ENCODE results near the gene PRKG1. TPM values are rescaled to one million over a fixed set of nuclear protein-coding genes. Genes with fewer than 3 reads are reported as not detected.

Gene PRKG1
- total and polyA plus RNA-seq, 7 donors, result 4.5 to 49.0 (median 31.7) TPM

DNA sequence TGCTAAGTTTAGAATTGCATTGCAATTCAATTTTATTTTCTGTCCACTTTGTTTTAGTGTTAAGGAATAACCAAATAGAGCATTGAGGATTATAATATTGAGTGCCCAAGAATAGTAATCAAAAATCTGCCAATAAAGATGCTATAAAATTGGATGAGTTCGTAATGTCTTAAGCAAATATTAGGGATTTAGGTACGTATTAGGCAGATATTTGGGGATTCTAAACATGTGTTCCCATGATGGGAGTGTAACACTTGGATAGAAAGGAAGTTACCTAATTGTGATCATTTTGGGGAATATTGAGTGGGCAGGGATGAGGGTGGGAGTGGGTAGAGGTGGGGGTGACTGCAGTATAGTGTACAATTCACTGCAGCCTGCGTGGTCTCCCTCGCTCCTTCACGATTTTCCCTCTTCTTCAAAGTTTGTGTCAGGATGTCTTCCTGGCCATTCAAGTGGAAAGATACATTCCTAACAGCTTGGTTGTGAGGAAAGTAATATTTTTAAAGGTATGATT lies 1.3 kb upstream of the PRKG1 start:
- H3K4me3 ChIP-seq, result peak overlapping the region; percentile 85
- intact Hi-C loops (cut with DNase I), result loop anchor here (5.0 to 10.0 kb wide), 3 partner anchors 172 to 352 kb away; no protein-coding TSS in a partner anchor
- no peak for ATAC-seq
- peaks cover 0 to 3% (median 0%) of the 10 kb centered on the region in 3 donors for H3K27me3 ChIP-seq (ENCODE audit: insufficient read depth in 3 of 3, low read length in 2 of 3)
- H3K4me1 ChIP-seq, result peaks cover 14% of the 10 kb centered on the region
- no peaks in the 10 kb centered on the region for H3K36me3 ChIP-seq (ENCODE audit: insufficient read depth in 1 of 2, low read depth in 1 of 2)
- no peak overlapping the region for H3K27ac ChIP-seq
- 78 to 87% (median 82%) methylated on average over 5 of the region's 5 CpGs for WGBS, 3 donors
- H3K9me3 ChIP-seq, result no peaks in the 10 kb centered on the region
- no peak for DNase-seq
- TF ChIP-seq, protein P1, sequence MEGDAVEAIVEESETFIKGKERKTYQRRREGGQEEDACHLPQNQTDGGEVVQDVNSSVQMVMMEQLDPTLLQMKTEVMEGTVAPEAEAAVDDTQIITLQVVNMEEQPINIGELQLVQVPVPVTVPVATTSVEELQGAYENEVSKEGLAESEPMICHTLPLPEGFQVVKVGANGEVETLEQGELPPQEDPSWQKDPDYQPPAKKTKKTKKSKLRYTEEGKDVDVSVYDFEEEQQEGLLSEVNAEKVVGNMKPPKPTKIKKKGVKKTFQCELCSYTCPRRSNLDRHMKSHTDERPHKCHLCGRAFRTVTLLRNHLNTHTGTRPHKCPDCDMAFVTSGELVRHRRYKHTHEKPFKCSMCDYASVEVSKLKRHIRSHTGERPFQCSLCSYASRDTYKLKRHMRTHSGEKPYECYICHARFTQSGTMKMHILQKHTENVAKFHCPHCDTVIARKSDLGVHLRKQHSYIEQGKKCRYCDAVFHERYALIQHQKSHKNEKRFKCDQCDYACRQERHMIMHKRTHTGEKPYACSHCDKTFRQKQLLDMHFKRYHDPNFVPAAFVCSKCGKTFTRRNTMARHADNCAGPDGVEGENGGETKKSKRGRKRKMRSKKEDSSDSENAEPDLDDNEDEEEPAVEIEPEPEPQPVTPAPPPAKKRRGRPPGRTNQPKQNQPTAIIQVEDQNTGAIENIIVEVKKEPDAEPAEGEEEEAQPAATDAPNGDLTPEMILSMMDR (IDR thresholded peaks at IDR 0.05), result no peak

GRCh38 chr10:51073453-51074237 lies 642 bp upstream of the PRKG1 start:
- Histone ChIP-seq H3K9me3 (no peaks in the 10 kb centered on the region), H3K36me3 (ENCODE audit: insufficient read depth in 1 of 2, low read depth in 1 of 2) (no peaks in the 10 kb centered on the region), H3K4me3 (peak overlapping the region; percentile 85), H3K4me1 (peaks cover 14% of the 10 kb centered on the region), H3K27ac (peak overlapping the region; percentile 64), H3K27me3 (ENCODE audit: insufficient read depth in 3 of 3, low read length in 2 of 3) (peaks cover 0 to 3% (median 0%) of the 10 kb centered on the region in 3 donors)
- ATAC-seq, result peak; percentile 53 to 71 (median 65)
- TF ChIP-seq, protein P1 (IDR thresholded peaks at IDR 0.05), result no peak
- 3 to 5% (median 3%) methylated on average over 42 to 50 of the region's 50 CpGs for WGBS, 3 donors
- intact Hi-C loops (cut with DNase I), result loop anchor here (5.0 to 10.0 kb wide), 3 partner anchors 171 to 351 kb away; no protein-coding TSS in a partner anchor
- DNase-seq, result peak; percentile 17 to 59

DNA sequence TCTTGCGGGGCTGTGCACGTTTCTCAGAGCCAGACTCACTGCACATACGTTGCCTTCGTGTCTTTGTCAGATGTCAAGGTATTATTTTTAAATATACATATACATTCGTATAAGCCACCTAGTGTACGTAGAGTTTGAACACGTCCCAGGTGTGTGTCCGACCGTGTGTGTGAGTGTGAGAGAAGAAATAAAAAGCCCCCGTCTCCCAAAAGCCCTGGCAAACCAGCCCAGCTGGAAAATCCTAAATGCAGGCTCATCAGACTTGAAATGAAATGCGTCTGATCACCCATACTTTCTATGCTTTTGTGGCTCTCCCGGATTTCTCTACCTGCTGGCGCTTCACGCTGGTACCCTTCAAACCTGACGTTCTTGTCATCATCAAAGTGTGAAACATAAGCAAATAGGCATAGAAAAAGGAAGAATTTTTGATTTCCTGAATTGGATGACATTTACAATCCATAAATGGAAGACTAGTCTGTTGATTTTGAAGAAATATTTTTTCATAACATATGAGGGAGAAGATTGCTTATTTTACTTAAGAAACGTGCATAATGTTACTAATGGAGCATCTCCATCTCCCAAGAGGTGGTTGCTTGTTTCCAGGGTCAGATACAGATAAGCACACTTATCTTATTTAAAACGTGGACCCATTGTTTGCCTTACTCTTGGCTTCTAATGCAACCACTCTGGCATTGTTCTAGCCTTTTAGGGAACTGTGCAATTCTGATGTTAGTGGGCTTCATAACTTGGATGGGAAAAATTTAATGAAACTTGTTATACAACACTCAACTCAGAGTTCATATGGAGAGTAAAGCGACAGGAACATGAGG lies 971 bp downstream of the PRKG1 start:
- Histone ChIP-seq H3K27ac (peak overlapping the region; percentile 64), H3K4me1 (peaks cover 19% of the 10 kb centered on the region), H3K36me3 (ENCODE audit: insufficient read depth in 1 of 2, low read depth in 1 of 2) (no peaks in the 10 kb centered on the region), H3K27me3 (ENCODE audit: insufficient read depth in 3 of 3, low read length in 2 of 3) (peaks cover 0 to 3% (median 0%) of the 10 kb centered on the region in 3 donors), H3K9me3 (no peaks in the 10 kb centered on the region), H3K4me3 (peak overlapping the region; percentile 85)
- WGBS, 3 donors, result 20 to 31% (median 23%) methylated on average over 18 of the region's 18 CpGs
- no peak for DNase-seq
- no peak for ATAC-seq
- TF ChIP-seq, protein P1 (IDR thresholded peaks at IDR 0.05), result no peak
- intact Hi-C loops (cut with DNase I), result loop anchor here (10.0 kb wide), 2 partner anchors 170 to 350 kb away; no protein-coding TSS in a partner anchor

DNA sequence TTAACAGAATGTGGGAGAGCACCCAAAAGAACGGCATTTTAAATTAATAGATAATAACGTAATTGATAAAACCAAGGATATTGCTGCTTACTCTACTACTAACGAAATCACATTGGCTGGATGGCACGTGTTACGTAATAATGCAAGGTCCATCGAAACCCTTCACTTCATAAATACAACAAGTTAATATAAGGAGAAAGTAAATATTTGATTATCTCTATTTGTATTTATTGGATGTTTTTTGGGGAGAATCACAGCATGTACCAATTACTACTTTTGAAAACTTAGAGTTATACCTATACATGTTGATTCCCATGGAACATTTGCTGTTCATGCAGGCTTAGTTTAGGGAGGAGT lies 1.6 kb downstream of the PRKG1 start:
- Histone ChIP-seq H3K4me1 (peaks cover 19% of the 10 kb centered on the region), H3K9me3 (no peaks in the 10 kb centered on the region), H3K27ac (no peak overlapping the region), H3K36me3 (ENCODE audit: insufficient read depth in 1 of 2, low read depth in 1 of 2) (no peaks in the 10 kb centered on the region), H3K4me3 (peak overlapping the region; percentile 85), H3K27me3 (ENCODE audit: insufficient read depth in 3 of 3, low read length in 2 of 3) (peaks cover 0 to 3% (median 0%) of the 10 kb centered on the region in 3 donors)
- DNase-seq (no peak), ATAC-seq (no peak)
- 57 to 69% (median 59%) methylated on average over 6 of the region's 6 CpGs for WGBS, 3 donors
- intact Hi-C loops (cut with DNase I), result loop anchor here (10.0 kb wide), 2 partner anchors 169 to 349 kb away; no protein-coding TSS in a partner anchor
- TF ChIP-seq, protein P1 (IDR thresholded peaks at IDR 0.05), result no peak
